NCI-H446 treated with DMSO at 0.1 percent for 48 hours (cell line): ENCODE measurements around the gene ZC3H7A.
A peak's percentile ranks its signal among the peaks of the same experiment; 100 is the strongest.
"Not testable (repeated sequence)": the region's sequence is repeated elsewhere in the genome, so short reads cannot be mapped to it uniquely, and the experiment has no call there.

Experiments used
- DNase-seq: peaks from one replicate; lab custom pipeline; 2025; lab: John Stamatoyannopoulos, UW

Gene ZC3H7A

DNA sequence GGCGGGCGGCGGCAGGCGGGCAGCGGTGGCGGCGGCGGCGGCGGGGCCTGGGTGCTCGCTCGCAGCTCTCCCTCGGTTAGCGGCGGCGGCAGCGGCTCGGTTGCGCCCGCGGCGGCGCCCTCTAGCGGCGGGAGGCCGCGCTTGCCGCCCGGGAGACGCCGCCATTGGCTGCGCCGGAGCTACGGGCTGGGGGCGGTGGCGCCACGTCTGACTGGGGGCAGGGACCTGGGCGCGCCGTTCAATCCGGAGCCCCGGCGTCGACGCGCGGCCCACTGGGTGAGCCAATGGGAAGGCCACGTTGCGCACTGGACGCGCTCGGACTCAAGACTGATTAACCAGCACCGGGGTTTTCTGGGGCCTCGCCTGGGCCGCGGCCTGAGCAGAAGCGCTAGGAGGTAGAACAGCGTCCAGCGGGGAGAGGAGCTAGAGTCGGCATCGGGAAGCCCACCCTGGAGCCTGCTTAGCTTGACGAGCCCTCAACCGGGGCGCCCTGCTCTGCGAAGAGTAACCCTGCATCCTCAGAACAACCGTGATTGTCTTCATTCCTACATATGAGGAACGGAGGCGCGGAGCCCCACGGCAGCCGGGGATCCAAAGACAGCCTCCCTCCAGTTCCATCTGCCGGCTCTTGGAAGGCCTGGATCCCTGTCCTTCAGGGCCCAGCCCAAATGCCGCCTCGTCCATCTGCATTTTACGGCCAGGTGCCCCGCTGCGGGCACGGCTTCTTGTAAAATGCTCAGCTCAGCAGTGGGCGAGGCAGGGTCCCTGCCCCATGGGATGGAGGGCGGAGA is at the start of gene ZC3H7A:
Gene ZC3H7A (minus strand): TSS at position 93 of the 791 bp plus-strand sequence. CDS start 14,904 bp downstream, outside the sequence.
- DNase-seq = peak; percentile 90

GRCh38 chr16:11844499-11844898 is 47.4 kb upstream of the ZC3H7A start:
- no peak for DNase-seq

DNA sequence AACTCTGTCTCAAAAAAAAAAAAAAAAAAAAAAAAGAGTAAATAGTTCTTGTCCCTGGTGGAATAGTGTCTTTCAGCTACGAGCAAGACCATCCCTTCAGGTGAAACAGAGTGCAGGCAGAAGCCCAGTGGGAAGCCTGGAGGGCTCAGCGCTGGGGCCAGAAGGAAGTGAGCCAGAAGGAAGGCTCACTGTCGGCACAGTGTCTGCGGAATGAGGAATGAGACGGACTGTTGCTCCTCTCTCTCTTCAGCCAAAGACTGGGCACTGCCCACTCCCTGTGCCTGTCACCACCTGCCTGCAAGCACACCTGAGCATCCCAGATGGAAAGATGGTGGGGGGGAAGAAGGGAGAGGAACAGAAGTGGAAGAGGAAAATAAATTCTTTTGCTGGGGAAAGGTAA is 46.8 kb upstream of the ZC3H7A start:
- DNase-seq = no peak

DNA sequence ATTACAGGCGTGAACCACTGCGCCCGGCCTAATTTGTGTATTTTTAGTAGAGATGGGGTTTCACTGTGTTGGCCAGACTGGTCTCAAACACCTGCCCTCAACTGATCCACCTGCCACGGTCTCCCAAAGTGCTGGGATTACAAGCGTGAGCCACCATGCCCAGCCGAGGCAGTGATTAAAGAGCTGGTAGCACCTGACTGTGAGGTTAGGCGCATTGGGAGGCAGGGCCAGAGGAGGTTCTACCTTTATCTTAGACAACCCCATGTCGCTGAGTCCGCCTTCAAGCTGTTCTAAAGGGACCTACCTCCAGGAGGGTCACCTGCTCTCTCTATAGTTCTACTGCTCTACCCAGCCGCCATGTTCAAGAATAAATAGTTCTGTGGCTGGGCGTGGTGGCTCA is 46.1 kb upstream of the ZC3H7A start:
- no peak for DNase-seq

DNA sequence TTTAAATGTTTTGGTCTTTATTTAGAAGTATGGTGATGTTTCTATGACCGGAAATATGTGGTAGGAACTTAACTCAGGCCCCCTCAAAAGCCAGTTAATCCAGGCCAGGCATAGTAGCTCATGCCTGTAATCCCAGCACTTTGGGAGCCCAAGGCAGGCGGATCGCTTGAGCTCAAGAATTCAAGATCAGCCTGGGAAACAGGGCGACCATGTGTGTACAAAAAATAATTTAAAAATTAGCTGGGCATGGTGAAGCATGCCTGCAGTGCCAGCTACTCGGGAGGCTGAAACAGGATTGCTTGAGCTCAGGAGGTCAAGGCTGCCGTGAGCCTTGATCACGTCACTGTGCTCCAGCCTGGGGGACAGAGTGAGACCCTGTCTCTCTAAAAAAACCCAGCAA is 44.0 kb upstream of the ZC3H7A start:
- no peak for DNase-seq

DNA sequence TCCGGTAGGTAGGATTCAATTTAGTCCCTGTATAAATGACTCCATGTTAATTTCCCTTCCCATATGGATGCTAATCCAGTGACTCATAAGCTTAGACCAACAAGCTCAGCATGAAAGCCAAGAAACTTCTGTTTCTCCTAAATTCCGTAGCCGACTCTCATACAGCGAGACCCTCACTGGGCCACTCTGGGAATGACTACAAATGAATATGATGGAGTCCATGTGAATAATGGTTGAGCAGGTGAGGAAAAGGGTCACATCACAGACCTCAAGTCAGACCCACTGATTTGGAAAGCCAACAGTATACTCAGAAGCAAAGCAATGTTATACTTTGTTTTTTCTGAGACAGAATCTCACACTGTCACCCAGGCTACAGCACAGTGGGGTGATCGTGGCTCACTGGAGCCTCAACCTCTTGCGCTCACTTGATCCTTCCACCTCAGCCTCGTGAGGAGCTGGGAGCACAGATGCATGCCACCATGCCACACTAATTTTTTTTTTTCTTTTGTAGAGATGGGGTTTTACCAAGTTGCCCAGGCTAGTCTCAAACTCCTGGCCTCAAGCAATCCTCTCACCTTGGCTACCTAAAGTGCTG is 39.7 kb upstream of the ZC3H7A start:
- no peak for DNase-seq

DNA sequence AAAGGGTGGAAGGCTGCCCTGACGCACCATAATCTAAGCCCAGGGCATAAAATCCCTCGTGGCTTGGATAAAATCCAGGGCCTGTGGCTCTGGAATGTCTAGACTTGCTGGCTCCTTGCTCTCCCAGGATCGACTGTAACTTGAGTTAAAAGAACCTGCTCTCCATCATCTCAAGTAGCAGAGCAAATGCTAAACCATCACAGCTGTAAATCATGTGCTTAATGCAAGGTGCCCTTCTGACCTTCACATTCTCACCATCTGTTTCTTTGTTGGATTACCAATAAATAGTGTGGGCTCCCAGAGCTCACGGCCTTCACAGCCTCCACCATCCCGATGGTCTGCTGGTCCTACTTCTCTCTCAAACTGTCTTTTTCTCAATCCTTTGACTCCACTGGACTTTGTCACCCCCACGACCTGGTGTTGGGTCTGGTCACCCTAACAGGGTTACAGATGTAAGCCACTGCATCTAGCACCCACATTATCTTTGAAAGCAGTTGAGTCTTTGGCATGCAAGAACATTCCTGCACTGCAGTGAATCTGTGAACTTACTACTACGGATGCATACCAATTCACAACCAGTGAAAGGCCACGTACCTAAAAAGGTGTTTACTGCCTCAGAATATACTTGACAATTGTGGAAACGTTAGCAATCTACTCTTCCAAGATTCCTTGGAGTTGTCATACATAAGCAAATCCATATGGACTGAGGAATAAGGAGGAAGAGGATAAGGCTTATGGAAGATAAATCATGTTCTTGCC is 39.0 kb upstream of the ZC3H7A start:
- DNase-seq = no peak

DNA sequence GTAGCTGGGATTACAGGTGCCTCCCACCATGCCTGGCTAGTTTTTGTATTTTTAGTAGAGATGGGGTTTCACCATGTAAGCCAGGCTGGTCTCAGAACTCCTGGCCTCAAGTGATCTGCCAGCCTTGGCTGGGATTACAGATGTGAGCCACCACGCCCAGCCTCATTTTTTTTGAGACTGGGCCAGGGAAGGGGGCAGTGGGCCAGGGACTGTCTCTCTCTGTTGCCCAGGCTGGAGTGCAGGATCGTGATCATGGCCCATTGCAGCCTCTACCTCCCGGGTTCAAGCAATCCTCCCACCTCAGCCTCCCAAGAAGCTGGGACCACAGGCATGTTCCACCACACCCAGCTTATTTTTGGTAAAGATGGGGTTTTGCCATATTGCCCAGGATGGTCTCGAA is 38.3 kb upstream of the ZC3H7A start:
- no peak for DNase-seq

DNA sequence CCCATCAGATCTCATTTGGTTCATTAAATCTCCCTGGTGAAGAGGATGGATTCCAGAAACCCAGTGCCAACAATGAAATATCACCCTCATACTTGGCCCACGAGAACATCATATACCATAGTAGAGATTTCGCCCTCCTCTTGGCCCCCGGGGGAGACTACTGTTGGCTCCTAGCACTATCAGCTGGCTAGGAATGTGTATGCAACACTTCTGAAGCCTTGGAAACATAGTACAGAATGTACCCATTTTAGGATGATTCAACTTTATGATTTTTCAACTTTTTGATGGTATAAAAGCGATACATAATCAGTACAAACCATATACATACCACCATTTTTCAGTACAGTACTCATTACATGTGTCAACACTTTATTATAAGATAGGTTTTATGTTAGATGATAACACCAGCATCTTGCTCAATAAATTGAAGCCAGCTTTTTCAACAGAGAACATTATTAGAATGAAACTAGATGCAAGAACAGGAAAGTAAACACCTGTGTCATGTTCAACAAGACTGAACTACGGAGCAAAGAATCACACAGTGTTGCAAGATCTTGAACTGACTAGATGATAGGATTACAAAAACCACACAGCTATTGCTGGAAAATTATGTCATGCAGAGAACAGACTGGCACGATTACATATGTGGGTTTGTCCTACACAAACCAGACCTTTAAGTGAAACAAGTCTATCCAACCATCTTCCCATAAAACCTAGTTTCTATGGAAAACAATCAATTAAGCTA is 37.1 kb upstream of the ZC3H7A start:
- no peak for DNase-seq

DNA sequence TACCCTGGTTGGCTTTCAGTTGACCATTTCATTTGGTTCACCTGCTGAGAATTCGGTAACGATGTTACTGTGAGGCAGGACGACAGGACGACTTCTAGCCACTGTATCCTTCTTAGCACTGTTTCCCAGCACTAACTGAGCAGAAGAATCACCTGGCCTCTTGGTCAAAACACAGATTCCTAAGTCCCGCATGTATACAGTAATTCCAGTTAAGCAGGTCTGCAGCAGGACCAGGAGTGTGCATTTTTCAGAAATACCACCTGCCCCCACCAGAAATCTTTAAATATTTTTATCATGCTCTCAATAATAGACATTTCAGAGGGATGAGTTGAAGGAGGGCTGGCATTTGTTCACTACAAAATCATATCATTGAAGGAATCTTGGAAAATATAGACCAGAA is 31.6 kb upstream of the ZC3H7A start:
- DNase-seq = no peak

- not testable (repeated sequence) for DNase-seq
These were observed 28.6 kb upstream of the ZC3H7A start for GRCh38 chr16:11825520-11826165.

DNA sequence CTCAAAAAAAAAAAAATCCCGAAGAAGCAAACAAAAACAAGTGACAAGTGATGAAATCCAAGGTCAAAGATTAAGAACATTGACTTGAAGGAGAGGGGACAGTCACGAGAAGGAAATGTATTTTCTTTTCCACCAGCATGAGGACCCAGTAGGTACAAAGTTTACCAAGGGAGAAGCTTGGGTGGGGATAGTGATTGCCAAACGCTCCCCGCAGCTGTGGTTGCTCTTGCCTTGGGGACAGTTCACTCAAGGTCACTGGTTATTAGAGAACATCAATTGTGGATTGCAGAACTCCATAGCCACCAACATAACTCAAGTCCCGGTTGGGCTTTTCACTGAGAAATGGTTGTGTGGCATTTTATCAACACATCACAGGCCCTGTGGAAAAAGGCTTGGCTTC is 27.3 kb upstream of the ZC3H7A start:
- DNase-seq = no peak

GRCh38 chr16:11823645-11824044 is 26.6 kb upstream of the ZC3H7A start:
- not testable (repeated sequence) for DNase-seq

DNA sequence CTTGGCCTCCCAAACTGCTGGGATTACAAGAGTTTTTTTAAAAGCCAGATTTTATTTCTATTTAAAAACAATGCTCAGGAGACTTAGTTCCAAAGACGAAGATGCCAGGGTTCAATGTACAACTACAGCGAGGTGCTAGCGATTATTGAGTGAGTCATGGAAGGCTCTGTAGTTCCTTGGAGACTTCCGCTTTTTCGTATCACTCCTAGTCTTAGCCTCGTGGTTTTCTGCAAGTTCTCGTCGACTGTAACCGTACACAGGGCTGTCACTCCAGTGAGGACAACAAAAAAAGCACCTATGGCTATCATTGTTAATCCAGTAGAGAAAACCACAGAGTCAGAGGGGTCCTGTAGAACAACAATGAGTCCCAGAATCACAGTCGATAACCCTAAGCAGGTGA is 22.7 kb upstream of the ZC3H7A start:
- no peak for DNase-seq

GRCh38 chr16:11818970-11819369 is 21.9 kb upstream of the ZC3H7A start:
- not testable (repeated sequence) for DNase-seq

DNA sequence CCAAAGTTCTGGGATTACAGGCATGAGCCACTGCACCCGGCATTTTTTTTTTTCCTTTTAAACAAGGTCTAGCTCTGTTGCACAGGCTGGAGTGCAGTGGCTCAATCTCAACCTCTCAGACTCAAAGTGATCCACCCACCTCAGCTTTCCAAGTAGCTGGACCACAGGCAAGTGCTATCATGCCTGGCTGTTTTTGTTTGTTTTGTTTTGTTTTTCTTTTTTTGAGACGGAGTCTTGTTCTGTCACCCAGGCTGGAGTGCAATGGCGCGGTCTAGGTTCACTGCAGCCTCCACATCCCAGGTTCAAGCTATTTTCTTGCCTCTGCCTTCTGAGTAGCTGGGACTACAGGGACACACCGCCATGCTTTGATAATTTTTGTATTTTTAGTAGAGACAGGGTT is 19.1 kb upstream of the ZC3H7A start:
- DNase-seq = no peak

GRCh38 chr16:11814800-11815199 is 17.7 kb upstream of the ZC3H7A start:
- DNase-seq = not testable (repeated sequence)

- no peak for DNase-seq
These were observed 9.7 kb upstream of the ZC3H7A start for GRCh38 chr16:11806721-11807120.

DNA sequence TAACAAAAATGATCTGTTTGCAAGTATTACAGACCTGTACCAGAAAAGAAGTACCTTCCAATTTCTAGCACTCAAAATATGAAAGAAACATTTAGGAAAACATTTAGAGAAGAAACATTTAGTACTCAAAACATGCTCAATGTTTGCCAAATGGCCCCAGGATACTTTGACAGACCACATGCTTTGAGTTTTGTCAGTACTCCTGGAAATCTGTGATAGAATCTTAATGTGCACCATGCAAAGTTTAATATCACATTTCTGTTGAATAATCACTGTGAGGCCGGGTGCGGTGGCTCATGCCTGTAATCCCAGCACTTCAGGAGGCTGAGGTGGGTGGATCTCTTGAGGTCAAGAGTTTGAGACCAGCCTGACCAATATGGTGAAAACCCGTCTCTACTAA is 8.5 kb upstream of the ZC3H7A start:
- no peak for DNase-seq

DNA sequence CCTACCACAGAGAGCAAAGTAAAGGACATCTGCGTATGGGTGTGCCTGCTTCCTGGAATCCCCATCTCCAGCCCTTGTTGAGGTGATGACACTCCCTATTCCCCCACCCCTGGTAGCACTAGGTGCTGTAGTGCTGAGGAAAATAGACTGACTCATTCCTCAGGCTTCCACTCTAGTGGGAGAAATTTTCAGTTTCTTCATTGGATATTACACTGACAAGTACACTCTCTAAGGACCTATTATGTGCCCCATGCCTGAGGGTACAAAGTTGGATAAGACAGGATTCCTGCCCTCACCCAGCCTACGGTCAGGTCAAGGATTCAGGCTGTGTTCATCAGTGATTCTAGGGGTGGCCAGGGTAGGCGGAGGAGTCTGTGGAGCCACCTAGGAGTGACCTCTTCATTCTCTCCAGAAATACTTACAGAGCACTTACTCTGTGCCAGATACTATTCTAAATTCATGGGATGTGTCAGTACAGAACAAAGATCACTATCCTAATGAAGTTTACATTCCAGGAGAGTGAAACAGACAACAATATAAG is 4.5 kb upstream of the ZC3H7A start:
- DNase-seq = no peak

DNA sequence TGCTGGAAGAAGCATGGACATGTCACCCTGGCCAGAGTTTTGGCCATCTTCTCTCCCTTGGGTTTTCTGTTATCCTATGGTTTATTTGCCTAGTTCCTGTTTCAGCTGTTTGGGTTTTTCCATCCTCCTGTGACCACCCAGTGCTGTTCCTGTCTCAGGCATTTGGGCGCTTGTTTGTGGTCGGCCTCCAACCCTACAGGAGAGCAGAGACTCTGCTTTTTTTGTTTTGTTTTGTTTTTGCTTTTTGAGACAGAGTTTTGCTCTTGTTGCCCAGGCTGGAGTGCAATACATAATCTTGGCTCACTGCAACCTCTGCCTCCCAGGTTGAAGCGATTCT is 3.3 kb upstream of the ZC3H7A start:
- no peak for DNase-seq
